Lung (tissue), 12 donors: ENCODE measurements around the gene OR2T33. TPM values are rescaled to one million over a fixed set of nuclear protein-coding genes. Genes with fewer than 3 reads are reported as not detected.

Experiments
- ATAC-seq: fragments of 200-7000 bp; cut with Tn5 transposase; one replicate; pipeline ENCODE4 v1.9.1; 2020; ENCODE audit warnings: moderate number of reproducible peaks; ENCODE audit not compliant: insufficient read depth, low FRiP score
- DNase-seq, 3 donors: peaks; one replicate each; pipeline ENCODE4 v3.0.0-alpha.2; 2013 to 2017
- H3K27ac ChIP-seq, 2 donors: one replicate each; pipeline ENCODE4 v1.5.1; 2013; ENCODE audit warnings: mild to moderate bottlenecking in 2 of 2, moderate library complexity in 2 of 2, control low read depth in 1 of 2, inconsistent platforms in 1 of 2, low read depth in 1 of 2, low read length in 1 of 2
- H3K27me3 ChIP-seq, 3 donors: one replicate each; pipeline ENCODE4 v1.5.1; 2013; ENCODE audit warnings: low read length in 2 of 3; ENCODE audit not compliant: control insufficient read depth in 3 of 3, insufficient read depth in 3 of 3
- H3K36me3 ChIP-seq, 4 donors: one replicate each; pipeline ENCODE4 v1.5.1; 2013; ENCODE audit warnings: low read length in 4 of 4, mild to moderate bottlenecking in 1 of 4, moderate library complexity in 1 of 4; ENCODE audit not compliant: control insufficient read depth in 4 of 4, insufficient read depth in 4 of 4
- H3K4me1 ChIP-seq, 5 donors: one replicate each; pipeline ENCODE4 v1.5.1; 2013; ENCODE audit warnings: low read length in 5 of 5, mild to moderate bottlenecking in 2 of 5, moderate library complexity in 1 of 5; ENCODE audit not compliant: control insufficient read depth in 5 of 5, insufficient read depth in 5 of 5
- H3K4me3 ChIP-seq: one replicate; pipeline ENCODE4 v1.5.1; 2013; ENCODE audit warnings: mild to moderate bottlenecking, control low read depth, moderate library complexity
- H3K9ac ChIP-seq, 2 donors: one replicate each; pipeline ENCODE4 v1.5.1; 2013; ENCODE audit warnings: low read length in 2 of 2, control low read depth in 1 of 2; ENCODE audit not compliant: insufficient read depth in 1 of 2
- H3K9me3 ChIP-seq, 4 donors: one replicate each; pipeline ENCODE4 v1.5.1; 2013; ENCODE audit warnings: low read length in 3 of 4, mild to moderate bottlenecking in 1 of 4, moderate library complexity in 1 of 4; ENCODE audit not compliant: control insufficient read depth in 4 of 4, insufficient read depth in 3 of 4
- WGBS, 2 donors: extraction: QIAGEN DNeasy Blood & Tissue Kit; methylation state at CpG; one replicate each; pipeline ENCODE4 v1.1.7; 2013; 5-methylcytosine and 5-hydroxymethylcytosine counted together
- polyA plus RNA-seq, 2 donors: library from polyadenylated mRNA; stranded (reverse); fragments of 200-250 nt; gene quantifications; one replicate each; pipeline ENCODE4 v1.2.1, GENCODE V29; 2013
- total RNA-seq, 2 donors: library from RNA; depleted of rRNA in 1 of 2; stranded (reverse); fragments of >200 nt in 1 of 2; gene quantifications; one replicate each; pipeline ENCODE4 v1.2.1, GENCODE V29; 2014 to 2021
- TF ChIP-seq, protein P1 (sequence below): IDR thresholded peaks from 2 replicates; pipeline ENCODE4 v1.5.1; 2012; ENCODE audit warnings: mild to moderate bottlenecking; ENCODE audit errors: control extremely low read depth, extremely low read depth
- donor health status: control.
- donor health status: control.
- donor health status: Bipolar disorder and iron deficiency.
- donor health status: healthy.
- donor health status: DM: yes; HTN: yes; CAD: no.

The OR2T33 gene
- total and polyA plus RNA-seq, 4 donors, result not detected

DNA sequence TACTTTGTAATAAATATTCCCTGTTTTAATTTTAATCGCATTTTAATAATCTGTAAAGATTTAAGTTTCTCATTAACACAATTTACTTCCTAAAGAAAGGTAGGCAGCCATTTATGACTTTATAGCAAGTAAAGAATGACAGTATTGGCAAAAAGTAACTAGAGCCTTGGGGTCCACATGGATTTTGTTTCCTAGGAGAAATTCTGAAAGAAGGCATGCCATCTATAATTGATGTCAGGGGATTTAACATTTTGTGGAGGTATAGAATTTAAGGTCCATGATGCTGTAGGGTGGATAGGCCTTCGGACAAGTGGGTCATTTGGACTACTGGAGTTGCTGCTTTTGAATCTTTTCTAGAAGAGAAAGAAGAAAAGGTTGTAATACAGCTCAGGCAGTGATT lies 46.7 kb downstream of the OR2T33 start, which contains the start of gene OR2M4:
OR2M4 (plus strand) TSS at position 301 of the 400 bp plus-strand sequence. CDS start 7,512 bp downstream, outside the sequence.
- no peak within 1 kb of the TSS for H3K4me3 ChIP-seq
- ATAC-seq, result no peak
- no peak within 1 kb of the TSS for H3K9ac ChIP-seq
- H3K27ac ChIP-seq, result no peak within 1 kb of the TSS
- TF ChIP-seq, protein P1, sequence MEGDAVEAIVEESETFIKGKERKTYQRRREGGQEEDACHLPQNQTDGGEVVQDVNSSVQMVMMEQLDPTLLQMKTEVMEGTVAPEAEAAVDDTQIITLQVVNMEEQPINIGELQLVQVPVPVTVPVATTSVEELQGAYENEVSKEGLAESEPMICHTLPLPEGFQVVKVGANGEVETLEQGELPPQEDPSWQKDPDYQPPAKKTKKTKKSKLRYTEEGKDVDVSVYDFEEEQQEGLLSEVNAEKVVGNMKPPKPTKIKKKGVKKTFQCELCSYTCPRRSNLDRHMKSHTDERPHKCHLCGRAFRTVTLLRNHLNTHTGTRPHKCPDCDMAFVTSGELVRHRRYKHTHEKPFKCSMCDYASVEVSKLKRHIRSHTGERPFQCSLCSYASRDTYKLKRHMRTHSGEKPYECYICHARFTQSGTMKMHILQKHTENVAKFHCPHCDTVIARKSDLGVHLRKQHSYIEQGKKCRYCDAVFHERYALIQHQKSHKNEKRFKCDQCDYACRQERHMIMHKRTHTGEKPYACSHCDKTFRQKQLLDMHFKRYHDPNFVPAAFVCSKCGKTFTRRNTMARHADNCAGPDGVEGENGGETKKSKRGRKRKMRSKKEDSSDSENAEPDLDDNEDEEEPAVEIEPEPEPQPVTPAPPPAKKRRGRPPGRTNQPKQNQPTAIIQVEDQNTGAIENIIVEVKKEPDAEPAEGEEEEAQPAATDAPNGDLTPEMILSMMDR, result no peak
- no peaks in the 10 kb centered on the region for H3K27me3 ChIP-seq
- H3K9me3 ChIP-seq, result peaks cover 0 to 11% (median 6%) of the 10 kb centered on the region in 4 donors
- no peaks in the 10 kb centered on the region for H3K4me1 ChIP-seq
- no peaks in the 10 kb centered on the region for H3K36me3 ChIP-seq
- no peak for DNase-seq
- WGBS, 2 donors, result 80 to 94% methylated on average over 2 of the region's 2 CpGs

DNA sequence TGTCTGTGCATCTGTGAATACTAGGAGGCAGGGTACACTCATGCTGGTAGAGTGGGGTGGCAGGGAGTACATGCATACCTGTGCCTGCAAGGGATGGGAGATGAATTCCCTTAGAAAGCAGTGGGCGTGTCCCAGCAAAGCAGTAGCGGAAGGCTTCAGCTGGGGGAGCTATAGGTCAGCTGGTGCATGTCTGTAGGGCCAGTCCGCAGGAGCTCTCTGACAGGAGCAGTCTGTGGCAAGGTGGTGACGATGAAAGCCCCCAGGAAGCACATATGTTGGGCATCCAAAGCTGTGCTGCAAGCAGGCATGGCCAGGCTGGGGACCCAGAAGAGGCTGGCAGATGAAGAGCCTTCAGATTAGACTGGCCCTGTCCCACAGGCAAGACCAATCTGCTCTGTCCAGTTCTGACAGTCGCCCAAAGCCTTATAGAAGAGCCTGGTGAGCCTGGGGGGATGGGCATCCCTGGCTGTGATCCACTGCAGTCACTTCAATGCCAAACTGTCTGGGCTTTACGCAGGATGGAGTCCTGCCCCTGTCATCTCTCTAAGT lies 48.3 kb downstream of the OR2T33 start:
- Histone ChIP-seq H3K27me3 (no peaks in the 10 kb centered on the region), H3K4me1 (no peaks in the 10 kb centered on the region), H3K9me3 (peaks cover 0 to 14% (median 7%) of the 10 kb centered on the region in 4 donors), H3K36me3 (no peaks in the 10 kb centered on the region), H3K4me3 (no peak overlapping the region), H3K27ac (no peak overlapping the region), H3K9ac (no peak overlapping the region)
- WGBS, 2 donors, result 70 to 86% methylated on average over 6 of the region's 6 CpGs
- no peak for ATAC-seq
- no peak for DNase-seq
- TF ChIP-seq, protein P1, result no peak

DNA sequence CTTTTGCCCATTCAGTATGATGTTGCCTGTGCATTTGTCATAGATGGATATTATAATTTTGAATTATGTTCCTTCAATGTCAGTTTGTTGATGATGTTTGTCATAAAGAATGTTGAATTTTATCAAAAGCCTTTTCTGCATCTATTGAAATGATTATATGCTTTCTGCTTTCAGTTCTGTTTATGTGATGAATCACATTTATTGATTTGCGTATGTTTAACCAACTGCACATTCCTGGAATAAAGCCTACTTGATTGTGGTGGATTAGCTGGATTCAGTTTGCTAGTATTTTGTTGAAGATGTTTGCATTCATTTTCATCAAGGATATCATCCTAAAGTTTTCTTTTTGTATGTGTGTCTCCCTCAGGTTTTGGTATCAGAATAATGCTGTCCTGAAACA lies 52.2 kb downstream of the OR2T33 start:
- WGBS, 2 donors, result 89 to 93% methylated on average over 1 of the region's 1 CpG
- H3K36me3 ChIP-seq, result no peaks in the 10 kb centered on the region
- no peaks in the 10 kb centered on the region for H3K27me3 ChIP-seq
- H3K9me3 ChIP-seq, result peaks cover 0 to 15% (median 7%) of the 10 kb centered on the region in 4 donors
- DNase-seq, result no peak
- no peak overlapping the region for H3K4me3 ChIP-seq
- no peak for ATAC-seq
- no peak overlapping the region for H3K27ac ChIP-seq
- no peaks in the 10 kb centered on the region for H3K4me1 ChIP-seq
- TF ChIP-seq, protein P1, result no peak
- H3K9ac ChIP-seq, result no peak overlapping the region

Other genes with a start within 250 kb of the OR2T33 start
- gene OR2L2, start 247.9 kb downstream of the OR2T33 start, total RNA-seq, result under 1 TPM in 1 of 2 donors, not detected in 1; 0.09 TPM
- gene OR2L2, start 247.9 kb downstream of the OR2T33 start, polyA plus RNA-seq, result not detected
- gene OR2L3, start 231.1 kb downstream of the OR2T33 start, total RNA-seq, result not detected
- gene OR2L3, start 231.1 kb downstream of the OR2T33 start, polyA plus RNA-seq, result not detected
- gene OR2L13, start 182.8 kb downstream of the OR2T33 start, total RNA-seq, result not detected
- gene OR2L13, start 182.8 kb downstream of the OR2T33 start, polyA plus RNA-seq, result under 1 TPM in 1 of 2 donors, not detected in 1; 0.03 TPM
- gene OR2M5, start 132.8 kb downstream of the OR2T33 start, total RNA-seq, result not detected
- not detected for gene OR2M5, start 132.8 kb downstream of the OR2T33 start, polyA plus RNA-seq
- gene OR2M2, start 103.2 kb downstream of the OR2T33 start, total RNA-seq, result not detected
- gene OR2M2, start 103.2 kb downstream of the OR2T33 start, polyA plus RNA-seq, result not detected
- not detected for gene OR2M3, start 80.7 kb downstream of the OR2T33 start, total RNA-seq
- gene OR2M3, start 80.7 kb downstream of the OR2T33 start, polyA plus RNA-seq, result not detected
- gene OR2M4, start 46.6 kb downstream of the OR2T33 start, total RNA-seq, result not detected
- gene OR2M4, start 46.6 kb downstream of the OR2T33 start, polyA plus RNA-seq, result not detected
- not detected for gene OR2T12, start 25.4 kb upstream of the OR2T33 start, total RNA-seq
- not detected for gene OR2T12, start 25.4 kb upstream of the OR2T33 start, polyA plus RNA-seq
- not detected for gene OR2M7, start 46.6 kb upstream of the OR2T33 start, total RNA-seq
- not detected for gene OR2M7, start 46.6 kb upstream of the OR2T33 start, polyA plus RNA-seq
- gene OR14C36, start 70.8 kb upstream of the OR2T33 start, total RNA-seq, result not detected
- not detected for gene OR14C36, start 70.8 kb upstream of the OR2T33 start, polyA plus RNA-seq
- not detected for gene OR2T4, start 83.7 kb upstream of the OR2T33 start, total RNA-seq
- gene OR2T4, start 83.7 kb upstream of the OR2T33 start, polyA plus RNA-seq, result not detected
- gene OR2T6, start 97.8 kb upstream of the OR2T33 start, total RNA-seq, result not detected
- not detected for gene OR2T6, start 97.8 kb upstream of the OR2T33 start, polyA plus RNA-seq
- gene OR2T1, start 125.1 kb upstream of the OR2T33 start, total RNA-seq, result not detected
- not detected for gene OR2T1, start 125.1 kb upstream of the OR2T33 start, polyA plus RNA-seq
- gene OR2T2, start 167.7 kb upstream of the OR2T33 start, total RNA-seq, result not detected
- not detected for gene OR2T2, start 167.7 kb upstream of the OR2T33 start, polyA plus RNA-seq
- not detected for gene OR2T3, start 195.4 kb upstream of the OR2T33 start, total RNA-seq
- not detected for gene OR2T3, start 195.4 kb upstream of the OR2T33 start, polyA plus RNA-seq
- gene OR2T5, start 210.6 kb upstream of the OR2T33 start, total RNA-seq, result not detected
- gene OR2T5, start 210.6 kb upstream of the OR2T33 start, polyA plus RNA-seq, result not detected
- not detected for gene OR2G6, start 230.1 kb upstream of the OR2T33 start, total RNA-seq
- not detected for gene OR2G6, start 230.1 kb upstream of the OR2T33 start, polyA plus RNA-seq